ENCODE results near the gene LAMB2. TPM values are rescaled to one million over a fixed set of nuclear protein-coding genes. Genes with fewer than 3 reads are reported as not detected.

LAMB2 gene
- total and polyA plus RNA-seq, 2 donors (not counting 1 experiment from before 2014, with no cell fraction given) = 0.67 to 0.74 TPM

DNA sequence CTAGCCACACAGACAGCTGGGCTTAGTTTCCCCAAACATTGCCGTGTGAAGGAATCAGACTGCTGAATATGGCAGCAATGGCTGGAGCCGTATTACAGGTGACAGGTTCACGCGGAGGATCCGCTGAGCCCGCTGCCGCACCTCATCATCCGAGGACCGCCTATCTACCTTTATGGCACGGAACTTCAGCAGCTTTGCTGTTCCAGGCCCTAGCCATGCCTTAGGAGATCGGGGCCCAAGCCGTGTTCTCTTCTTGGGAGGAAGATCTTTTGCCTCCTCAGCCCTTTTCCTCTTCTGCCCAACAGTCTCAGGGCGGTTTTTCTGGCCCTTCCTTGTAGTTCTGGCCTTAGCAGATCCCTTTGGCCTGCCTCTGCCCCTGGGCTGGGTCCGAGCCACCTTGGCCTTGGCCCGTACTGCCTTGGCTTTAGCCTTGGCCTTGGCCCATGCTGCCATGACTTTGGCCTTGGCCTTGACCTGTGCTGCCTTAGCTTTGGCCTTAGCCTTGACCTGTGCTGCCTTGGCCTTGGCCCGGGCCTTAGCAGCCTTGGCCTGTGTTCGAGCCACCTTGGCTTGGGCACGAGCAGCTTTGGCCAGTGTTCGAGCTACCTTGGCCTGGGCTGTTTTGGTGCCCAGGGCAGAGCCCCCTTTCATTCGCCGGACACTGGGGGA lies 30.0 kb upstream of the LAMB2 start:
- WGBS (ENCODE audit: insufficient coverage) = 98% methylated on average over 21 of the region's 21 CpGs
- POLR2A ChIA-PET = interaction anchor here (0.6 kb wide), 1 partner anchor 432 kb away, joined by 4 read pairs; no protein-coding TSS in a partner anchor

More for the DNA sequence above, 30.0 kb upstream of the LAMB2 start:
- no peak overlapping the region for H3K4me3 ChIP-seq (ENCODE audit: control extremely low read depth in 1 of 5, extremely low read depth in 1 of 5, insufficient read depth in 1 of 5, low read depth in 2 of 5, low read length in 4 of 5)
- Mint-ChIP-seq H3K9me3 (ENCODE audit: insufficient read depth) (no peaks in the 10 kb centered on the region), H3K4me3 (no peak overlapping the region), H3K4me1 (peaks cover 23% of the 10 kb centered on the region), H3K27ac (no peak overlapping the region), H3K27me3 (no peaks in the 10 kb centered on the region)
- no peak for ATAC-seq (ENCODE audit: low read depth)
- H3K9ac ChIP-seq (ENCODE audit: low read length) = no peak overlapping the region
- H3K27me3 ChIP-seq (replicated peaks in 1 of 4; ENCODE audit: control extremely low read depth in 1 of 4, control insufficient read depth in 3 of 4, insufficient read depth in 4 of 4, low read length in 3 of 4) = peaks cover 0 to 6% (median 1%) of the 10 kb centered on the region in 4 experiments
- intact Hi-C loops (cut with micrococcal nuclease) = no loop called here
- TF ChIP-seq, protein P1, sequence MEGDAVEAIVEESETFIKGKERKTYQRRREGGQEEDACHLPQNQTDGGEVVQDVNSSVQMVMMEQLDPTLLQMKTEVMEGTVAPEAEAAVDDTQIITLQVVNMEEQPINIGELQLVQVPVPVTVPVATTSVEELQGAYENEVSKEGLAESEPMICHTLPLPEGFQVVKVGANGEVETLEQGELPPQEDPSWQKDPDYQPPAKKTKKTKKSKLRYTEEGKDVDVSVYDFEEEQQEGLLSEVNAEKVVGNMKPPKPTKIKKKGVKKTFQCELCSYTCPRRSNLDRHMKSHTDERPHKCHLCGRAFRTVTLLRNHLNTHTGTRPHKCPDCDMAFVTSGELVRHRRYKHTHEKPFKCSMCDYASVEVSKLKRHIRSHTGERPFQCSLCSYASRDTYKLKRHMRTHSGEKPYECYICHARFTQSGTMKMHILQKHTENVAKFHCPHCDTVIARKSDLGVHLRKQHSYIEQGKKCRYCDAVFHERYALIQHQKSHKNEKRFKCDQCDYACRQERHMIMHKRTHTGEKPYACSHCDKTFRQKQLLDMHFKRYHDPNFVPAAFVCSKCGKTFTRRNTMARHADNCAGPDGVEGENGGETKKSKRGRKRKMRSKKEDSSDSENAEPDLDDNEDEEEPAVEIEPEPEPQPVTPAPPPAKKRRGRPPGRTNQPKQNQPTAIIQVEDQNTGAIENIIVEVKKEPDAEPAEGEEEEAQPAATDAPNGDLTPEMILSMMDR (IDR thresholded peaks at IDR 0.05) = no peak
- no peak for TF ChIP-seq EZH2 (IDR thresholded peaks at IDR 0.05; ENCODE audit: borderline replicate concordance, insufficient read depth, low read depth, low read length, poor library complexity, severe bottlenecking)
- peaks cover 25% of the 10 kb centered on the region for H3K79me2 ChIP-seq (ENCODE audit: control insufficient read depth, insufficient read depth, low read length)
- H3K4me1 ChIP-seq (ENCODE audit: control insufficient read depth in 2 of 2, insufficient read depth in 2 of 2, low read length in 2 of 2) = peaks cover 19 to 24% of the 10 kb centered on the region in 2 donors
- H2AFZ ChIP-seq (ENCODE audit: insufficient read depth, low read depth, low read length, poor library complexity, severe bottlenecking) = no peak overlapping the region
- no peak overlapping the region for H3K4me2 ChIP-seq (replicated peaks; ENCODE audit: low read depth, low read length, poor library complexity, severe bottlenecking)
- no peak for DNase-seq
- peaks cover 3 to 22% of the 10 kb centered on the region in 2 experiments for H3K36me3 ChIP-seq (replicated peaks in 1 of 2; ENCODE audit: control extremely low read depth in 1 of 2, control insufficient read depth in 1 of 2, extremely low read depth in 1 of 2, insufficient read depth in 2 of 2, low read length in 1 of 2)
- peaks cover 0 to 12% (median 4%) of the 10 kb centered on the region in 3 donors for H3K9me3 ChIP-seq (ENCODE audit: control extremely low read depth in 1 of 3, control insufficient read depth in 2 of 3, insufficient read depth in 1 of 3, low read length in 2 of 3)
- CTCF ChIA-PET = interaction anchor here (1.6 kb wide), 1 partner anchor 175 kb away, joined by 4 read pairs; no protein-coding TSS in a partner anchor
- H4K20me1 ChIP-seq (ENCODE audit: control insufficient read depth, insufficient read depth, low read length, poor library complexity, severe bottlenecking) = peaks cover 10% of the 10 kb centered on the region
- H3K27ac ChIP-seq (ENCODE audit: low read length in 2 of 2) = no peak overlapping the region

Measured in B cell (primary cell).